ENCODE measurements around the gene BRICD5. TPM values are rescaled to one million over a fixed set of nuclear protein-coding genes. Genes with fewer than 3 reads are reported as not detected.

Gene BRICD5
- total RNA-seq, 1 donor, result 2.4 TPM

DNA sequence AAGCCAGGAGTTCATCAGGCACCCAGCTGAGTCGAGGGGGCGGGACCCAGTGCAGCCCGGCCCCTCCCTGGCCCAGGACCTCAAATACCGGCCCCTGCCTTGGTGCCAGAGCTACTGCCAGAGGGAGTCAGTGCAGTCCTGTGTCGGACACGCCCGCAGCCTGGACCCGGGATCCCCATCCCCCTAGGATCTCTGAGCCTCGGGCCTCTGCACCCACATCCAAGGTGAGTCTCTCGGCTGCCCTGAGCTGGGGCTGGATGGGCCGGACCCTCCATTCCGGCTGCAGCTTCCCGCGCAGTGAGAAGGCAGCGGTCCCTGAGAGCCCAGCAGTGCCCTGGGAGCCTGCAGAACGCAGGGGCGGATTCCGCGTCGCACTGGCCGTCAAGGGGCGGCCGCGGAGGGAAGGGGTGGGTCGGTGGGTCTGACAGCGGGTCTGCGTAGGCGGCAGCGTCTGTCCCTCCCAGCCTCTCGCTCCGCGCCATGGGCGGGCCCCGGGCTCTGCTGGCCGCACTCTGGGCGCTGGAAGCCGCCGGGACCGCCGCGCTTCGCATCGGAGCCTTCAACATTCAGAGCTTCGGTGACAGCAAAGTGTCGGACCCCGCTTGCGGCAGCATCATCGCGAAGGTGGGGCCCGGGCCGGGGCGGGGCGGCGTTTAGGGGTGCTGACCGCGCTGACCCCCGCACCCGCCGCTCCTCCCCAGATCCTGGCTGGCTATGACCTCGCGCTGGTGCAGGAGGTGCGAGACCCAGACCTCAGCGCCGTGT is 25.9 kb upstream of the BRICD5 start, which contains the start of gene DNASE1L2:
DNASE1L2 (plus strand) TSS at position 108 of the 765 bp plus-strand sequence; CDS start at position 481, 373 bp downstream.
- DNase-seq (ENCODE audit: low read depth), result no peak
- H3K4me3 ChIP-seq (ENCODE audit: low read depth, low read length), result peak within 1 kb of the TSS; percentile 44
- TF ChIP-seq, protein P1, sequence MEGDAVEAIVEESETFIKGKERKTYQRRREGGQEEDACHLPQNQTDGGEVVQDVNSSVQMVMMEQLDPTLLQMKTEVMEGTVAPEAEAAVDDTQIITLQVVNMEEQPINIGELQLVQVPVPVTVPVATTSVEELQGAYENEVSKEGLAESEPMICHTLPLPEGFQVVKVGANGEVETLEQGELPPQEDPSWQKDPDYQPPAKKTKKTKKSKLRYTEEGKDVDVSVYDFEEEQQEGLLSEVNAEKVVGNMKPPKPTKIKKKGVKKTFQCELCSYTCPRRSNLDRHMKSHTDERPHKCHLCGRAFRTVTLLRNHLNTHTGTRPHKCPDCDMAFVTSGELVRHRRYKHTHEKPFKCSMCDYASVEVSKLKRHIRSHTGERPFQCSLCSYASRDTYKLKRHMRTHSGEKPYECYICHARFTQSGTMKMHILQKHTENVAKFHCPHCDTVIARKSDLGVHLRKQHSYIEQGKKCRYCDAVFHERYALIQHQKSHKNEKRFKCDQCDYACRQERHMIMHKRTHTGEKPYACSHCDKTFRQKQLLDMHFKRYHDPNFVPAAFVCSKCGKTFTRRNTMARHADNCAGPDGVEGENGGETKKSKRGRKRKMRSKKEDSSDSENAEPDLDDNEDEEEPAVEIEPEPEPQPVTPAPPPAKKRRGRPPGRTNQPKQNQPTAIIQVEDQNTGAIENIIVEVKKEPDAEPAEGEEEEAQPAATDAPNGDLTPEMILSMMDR (IDR thresholded peaks at IDR 0.05; ENCODE audit: insufficient read depth, low read length), result no peak

DNA sequence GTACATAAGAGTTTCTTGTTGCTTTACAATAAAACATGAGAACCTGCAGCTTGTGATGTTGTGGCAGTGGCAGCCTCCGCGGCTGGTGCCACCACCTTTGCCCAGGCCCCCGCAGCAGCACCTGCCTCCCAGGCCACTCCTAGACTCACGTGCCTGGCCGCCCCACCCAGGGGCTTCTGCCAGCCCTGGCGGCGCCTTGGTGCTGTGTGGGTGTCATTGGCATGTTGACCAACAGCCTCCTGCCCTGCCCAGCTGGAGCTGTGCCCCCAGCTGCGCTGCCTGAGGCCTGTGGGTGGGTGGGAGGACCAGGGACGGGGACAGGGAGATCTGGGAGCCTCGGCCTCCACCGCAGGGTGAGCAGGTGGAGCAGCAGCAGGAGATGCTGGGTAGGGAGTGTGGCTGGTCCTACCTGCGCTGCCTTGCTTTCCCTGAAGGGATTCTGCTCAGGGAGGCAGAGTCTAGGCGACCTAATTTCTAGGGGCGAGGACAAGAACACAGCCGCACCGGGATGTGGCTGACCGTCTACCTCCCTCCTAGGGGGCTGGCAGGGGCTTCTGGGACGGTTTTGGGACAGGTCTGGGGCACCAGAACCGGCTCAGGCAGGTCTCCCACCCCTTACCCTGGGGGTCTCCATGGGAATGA is 25.2 kb upstream of the BRICD5 start:
- TF ChIP-seq, protein P1 (IDR thresholded peaks at IDR 0.05; ENCODE audit: insufficient read depth, low read length), result no peak
- H3K4me3 ChIP-seq (ENCODE audit: low read depth, low read length), result no peak overlapping the region
- no peak for DNase-seq (ENCODE audit: low read depth)

DNA sequence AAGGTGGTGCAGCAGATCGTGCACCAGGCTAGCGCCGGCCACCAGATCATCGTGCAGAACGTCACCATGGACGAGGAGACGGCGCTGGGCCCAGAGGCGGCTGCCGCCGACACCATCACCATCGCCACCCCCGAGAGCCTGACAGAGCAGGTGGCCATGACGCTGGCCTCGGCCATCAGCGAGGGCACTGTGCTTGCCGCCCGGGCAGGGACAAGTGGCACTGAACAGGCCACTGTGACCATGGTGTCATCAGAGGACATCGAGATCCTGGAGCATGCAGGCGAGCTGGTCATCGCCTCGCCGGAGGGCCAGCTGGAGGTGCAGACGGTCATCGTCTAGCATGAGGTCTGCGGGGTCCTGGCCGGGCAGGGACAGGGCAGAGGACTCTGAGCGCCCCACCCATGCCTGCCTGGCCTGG is 24.6 kb upstream of the BRICD5 start:
- no peak overlapping the region for H3K4me3 ChIP-seq (ENCODE audit: low read depth, low read length)

DNA sequence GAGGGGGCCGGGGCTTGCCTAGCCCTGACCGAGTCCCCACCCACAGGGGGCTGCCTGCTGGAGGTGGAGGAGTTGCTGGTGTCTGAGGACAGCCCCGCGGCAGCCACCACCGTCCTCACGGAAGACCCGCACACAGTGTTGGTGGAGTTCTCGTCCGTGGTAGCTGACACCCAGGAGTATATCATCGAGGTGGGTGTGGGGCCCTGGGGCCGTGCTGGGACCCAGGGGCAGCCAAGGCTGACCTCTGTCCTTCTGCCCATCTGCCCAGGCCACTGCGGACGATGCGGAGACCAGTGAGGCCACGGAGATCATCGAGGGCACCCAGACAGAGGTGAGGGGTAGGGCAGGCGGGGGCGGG is 24.1 kb upstream of the BRICD5 start:
- H3K4me3 ChIP-seq (ENCODE audit: low read depth, low read length), result no peak overlapping the region
- TF ChIP-seq, protein P1 (IDR thresholded peaks at IDR 0.05; ENCODE audit: insufficient read depth, low read length), result no peak
- DNase-seq (ENCODE audit: low read depth), result no peak

More for the DNA sequence above, 24.6 kb upstream of the BRICD5 start:
- DNase-seq (ENCODE audit: low read depth), result no peak
- TF ChIP-seq, protein P1 (IDR thresholded peaks at IDR 0.05; ENCODE audit: insufficient read depth, low read length), result no peak

DNA sequence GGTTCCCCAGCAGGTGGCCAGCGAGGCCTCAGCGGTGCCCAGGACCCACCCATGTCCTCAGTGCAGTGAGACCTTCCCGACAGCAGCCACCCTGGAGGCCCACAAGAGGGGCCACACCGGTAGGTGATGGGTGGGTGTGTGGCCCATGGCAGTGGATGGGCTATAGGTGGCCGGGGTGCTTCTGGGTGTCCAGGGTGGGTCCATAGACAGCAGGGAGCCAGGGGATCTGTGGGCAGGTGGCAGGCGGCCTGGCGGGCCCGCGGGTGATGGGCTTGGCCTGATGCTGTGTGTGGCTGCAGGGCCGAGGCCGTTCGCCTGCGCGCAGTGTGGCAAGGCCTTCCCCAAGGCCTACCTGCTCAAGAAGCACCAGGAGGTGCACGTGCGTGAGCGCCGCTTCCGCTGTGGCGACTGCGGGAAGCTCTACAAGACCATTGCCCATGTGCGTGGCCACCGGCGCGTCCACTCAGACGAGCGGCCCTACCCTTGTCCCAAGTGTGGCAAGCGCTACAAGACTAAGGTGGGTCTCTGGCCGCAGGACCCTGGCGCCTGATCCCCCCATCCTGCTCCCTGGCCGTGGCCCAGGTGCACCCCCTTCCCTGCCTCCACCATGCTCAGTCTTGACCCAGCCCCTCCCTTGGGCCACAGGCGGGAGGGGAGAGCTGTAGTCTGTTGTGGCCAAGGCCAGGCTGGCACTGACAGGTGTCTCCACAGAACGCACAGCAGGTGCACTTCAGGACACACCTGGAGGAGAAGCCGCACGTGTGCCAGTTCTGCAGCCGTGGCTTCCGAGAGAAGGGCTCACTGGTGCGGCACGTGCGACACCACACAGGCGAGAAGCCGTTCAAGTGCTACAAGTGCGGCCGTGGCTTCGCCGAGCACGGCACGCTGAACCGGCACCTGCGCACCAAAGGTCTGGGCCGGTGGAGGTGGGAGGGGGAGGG is 23.5 kb upstream of the BRICD5 start:
- TF ChIP-seq, protein P1 (IDR thresholded peaks at IDR 0.05; ENCODE audit: insufficient read depth, low read length), result no peak
- no peak overlapping the region for H3K4me3 ChIP-seq (ENCODE audit: low read depth, low read length)
- DNase-seq (ENCODE audit: low read depth), result no peak

DNA sequence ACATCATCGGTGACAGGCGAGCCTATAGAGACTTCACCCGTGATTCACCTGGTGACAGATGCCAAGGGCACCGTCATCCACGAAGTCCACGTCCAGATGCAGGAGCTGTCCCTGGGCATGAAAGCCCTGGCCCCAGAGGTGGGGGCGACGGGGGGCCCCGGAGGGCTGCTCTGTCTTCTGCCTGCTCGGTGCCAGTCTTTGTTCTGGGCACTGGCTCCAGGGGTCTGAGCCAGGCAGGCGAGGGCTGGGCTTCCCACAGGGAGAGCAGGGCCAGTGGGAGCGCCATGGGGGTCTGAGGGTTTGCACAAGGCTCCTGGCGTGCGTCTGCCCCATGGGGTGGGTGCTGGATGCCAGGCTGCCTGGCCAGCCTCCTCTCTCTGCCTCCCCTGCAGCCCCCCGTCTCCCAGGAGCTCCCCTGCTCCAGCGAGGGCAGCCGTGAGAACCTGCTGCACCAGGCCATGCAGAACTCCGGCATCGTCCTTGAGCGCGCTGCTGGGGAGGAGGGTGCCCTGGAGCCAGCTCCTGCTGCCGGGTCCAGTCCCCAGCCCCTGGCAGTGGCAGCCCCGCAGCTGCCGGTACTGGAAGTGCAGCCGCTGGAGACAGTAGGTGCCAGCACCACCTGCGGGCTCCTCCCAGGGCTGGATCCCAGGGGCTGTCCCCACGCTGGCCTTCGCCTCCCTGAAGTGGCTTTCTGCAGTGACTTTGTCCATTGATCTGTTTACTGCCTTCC is 22.5 kb upstream of the BRICD5 start:
- H3K4me3 ChIP-seq (ENCODE audit: low read depth, low read length), result no peak overlapping the region
- no peak for DNase-seq (ENCODE audit: low read depth)
- TF ChIP-seq, protein P1 (IDR thresholded peaks at IDR 0.05; ENCODE audit: insufficient read depth, low read length), result no peak
